K562 (cell line): ENCODE results near the gene MAGEB4. TPM values are rescaled to one million over a fixed set of nuclear protein-coding genes. Genes with fewer than 3 reads are reported as not detected.

Source experiments
- CBFB ChIP-seq: sonication (generic); formaldehyde crosslinking; IDR thresholded peaks from 2 replicates; pipeline ENCODE4 v1.4.0; 2020; ENCODE audit warnings: mild to moderate bottlenecking, missing genetic modification reagents
- OTX1 ChIP-seq: fragments of 450-650 bp; formaldehyde crosslinking; IDR thresholded peaks from 2 replicates; pipeline ENCODE4 v1.4.0; 2022; ENCODE audit warnings: mild to moderate bottlenecking
- STAT5B ChIP-seq: fragments of 250-450 bp; sonication (Bioruptor Pico); IDR thresholded peaks from 2 replicates; pipeline ENCODE4 v1.8.0; 2021; ENCODE audit warnings: mild to moderate bottlenecking, inconsistent platforms
- ZNF318 ChIP-seq, 2 experiments: fragments of 450-650 bp; IDR thresholded peaks; 2 replicates each; pipeline ENCODE4 v1.6.1; 2016; ENCODE audit warnings: mild to moderate bottlenecking in 2 of 2, borderline replicate concordance in 1 of 2, low read depth in 1 of 2, moderate library complexity in 1 of 2
- polyA plus RNA-seq, 8 experiments: library from polyadenylated mRNA; depleted of rRNA in 4 of 8; stranded (reverse) in 5 of 8; unstranded in 3 of 8; fragments of >200 nt; fragmentation: Nextera tagmentation in 2 of 8; fragmentation: Illumina TruSeq in 1 of 8; extraction: Ambion mirVana in 2 of 8; extraction: Trizol in 1 of 8; gene quantifications; 2 replicates each; pipeline versions ENCODE4 v1.2.1 to v1.2.3, GENCODE V29; 2011 to 2014; ENCODE audit warnings: inconsistent platforms in 1 of 8, missing spikeins in 1 of 8
- total RNA-seq, 7 experiments: library from RNA; depleted of rRNA in 6 of 7; stranded (reverse); fragments of >200 nt in 6 of 7; fragmentation: Illumina TruSeq in 2 of 7; extraction: Trizol in 2 of 7; gene quantifications; 2 replicates each; pipeline versions ENCODE4 v1.2.1 to v1.2.3, GENCODE V29; 2011 to 2021; ENCODE audit warnings: low replicate concordance in 1 of 7

MAGEB4 gene
- total and polyA plus RNA-seq, 9 of the 15 experiments (the other 6 are each of a cell fraction or from before 2014, with no cell fraction given) = 0.04 to 0.09 (median 0.06) TPM; not detected in 6

- TF ChIP-seq ZNF318 (IDR thresholded peaks at IDR 0.05; ENCODE audit: borderline replicate concordance in 1 of 2, low read depth in 1 of 2) (no peak), CBFB (CRISPR knock-in tag) (no peak), STAT5B (CRISPR knock-in tag) (no peak), OTX1 (CRISPR knock-in tag) (no peak)
Observed at GRCh38 chrX:30270639-30271038, 28.8 kb downstream of the MAGEB4 start (continued).
